Hair follicle dermal papilla cell (primary cell): ENCODE measurements around the gene POLR1D. TPM values are rescaled to one million over a fixed set of nuclear protein-coding genes. Genes with fewer than 3 reads are reported as not detected.

Source experiments
- total RNA-seq: library from RNA; depleted of rRNA; stranded (reverse); fragments of >200 nt; gene quantifications from 2 replicates; pipeline ENCODE4 v1.2.3, GENCODE V29; 2012

POLR1D gene
- 71.4 and 89.4 TPM in 2 replicates for total RNA-seq

GRCh38 chr13:27621366-27622101 is at the start of gene POLR1D:
POLR1D (plus strand) TSS chr13:27621892; CDS start chr13:27621984, 92 bp downstream.

GRCh38 chr13:27620377-27621115 is 1.1 kb upstream of the POLR1D start, which contains the start of gene LNX2:
LNX2 (minus strand) TSS chr13:27620529; CDS start chr13:27581703, 38,826 bp downstream.

Other genes starting within 250 kb of the POLR1D start
- gene GTF3A, start 197.3 kb upstream of the POLR1D start, total RNA-seq, result 53.7 and 69.7 TPM in 2 replicates
- gene MTIF3, start 171.3 kb upstream of the POLR1D start, total RNA-seq, result 33.6 and 59.4 TPM in 2 replicates
- 6.7 and 7.5 TPM in 2 replicates for gene LNX2, start 1.4 kb upstream of the POLR1D start, total RNA-seq
- gene GSX1, start 170.6 kb downstream of the POLR1D start, total RNA-seq, result not detected in 2 replicates